Right lobe of liver (tissue), 6 donors: Measurements from ENCODE around the gene NAT10. TPM values are rescaled to one million over a fixed set of nuclear protein-coding genes. Genes with fewer than 3 reads are reported as not detected.
"Not testable (repeated sequence)": the region's sequence is repeated elsewhere in the genome, so short reads cannot be mapped to it uniquely, and the experiment has no call there.

Experiments used
- ATAC-seq, 4 donors: fragments of 200-7000 bp; cut with Tn5 transposase; one replicate each; pipeline ENCODE4 v1.9.1; 2020; ENCODE audit warnings: mild to moderate bottlenecking in 4 of 4, moderate library complexity in 4 of 4
- DNase-seq, 3 donors: peaks; one replicate each; pipeline ENCODE4 v3.0.0-alpha.2; 2020
- H3K27ac ChIP-seq, 3 donors: fragments of 200-600 bp; one replicate each; pipeline ENCODE4 v1.8.0; 2022
- H3K27me3 ChIP-seq, 2 donors: fragments of 200-600 bp; one replicate each; pipeline ENCODE4 v1.8.0; 2022
- H3K36me3 ChIP-seq, 4 donors: fragments of 200-600 bp; sonication (generic) in 1 of 4; one replicate each; pipeline versions ENCODE4 v1.5.1 to v1.8.0; 2017 to 2022; ENCODE audit warnings: control low read depth in 1 of 4
- H3K4me1 ChIP-seq, 4 donors: fragments of 200-600 bp; sonication (generic) in 1 of 4; one replicate each; pipeline versions ENCODE4 v1.5.1 to v1.8.0; 2017 to 2022; ENCODE audit warnings: control low read depth in 1 of 4
- H3K4me3 ChIP-seq, 3 donors: fragments of 200-600 bp; one replicate each; pipeline ENCODE4 v1.8.0; 2022
- H3K9me3 ChIP-seq, 4 donors: fragments of 200-600 bp; sonication (generic) in 1 of 4; one replicate each; pipeline versions ENCODE4 v1.5.1 to v1.8.0; 2017 to 2022; ENCODE audit warnings: control low read depth in 1 of 4
- POLR2A ChIP-seq: fragments of 450-650 bp; IDR thresholded peaks from one replicate; pipeline ENCODE4 v1.6.1; 2017; ENCODE audit warnings: antibody characterized with exemption, mild to moderate bottlenecking
- WGBS: methylation state at CpG from one replicate; pipeline ENCODE4 v1.1.6; 2018; ENCODE audit warnings: low coverage, low lambda C conversion rate; ENCODE audit not compliant: insufficient coverage; ENCODE audit errors: missing lambda C conversion rate; 5-methylcytosine and 5-hydroxymethylcytosine counted together
- intact Hi-C, 2 donors: fragments of 100-400 bp; cut with DNase I; formaldehyde crosslinking; loops; one replicate each; pipeline versions ENCODE4 v1.11.2 to v1.14.1; 2022
- total RNA-seq, 6 experiments: library from RNA; depleted of rRNA in 2 of 6; stranded (reverse); fragments of >200 nt in 2 of 6; fragmentation: NEBNext Ultra II Directional in 3 of 6; extraction: Animal tissue kit (Norgen Biotek cat#: 25700) in 3 of 6; gene quantifications; one replicate each; pipeline versions ENCODE4 v1.1.0 to v1.2.4, GENCODE V29; 2016 to 2023
- TF ChIP-seq, protein P1 (sequence below), 4 donors: fragments of 200-600 bp in 3 of 4; fragments of 450-650 bp in 1 of 4; IDR thresholded peaks; one replicate each; pipeline versions ENCODE4 v1.5.1 to v1.8.0; 2016 to 2022; ENCODE audit warnings: antibody characterized with exemption in 4 of 4, mild to moderate bottlenecking in 2 of 4
- donor health status: DM: no; HTN: yes; CAD: no.
- donor health status: DM: no; HTN: no; CAD: no.
- donor health status: DM: no; HTN: no; CAD: no.
- donor health status: DM: no; HTN: yes; CAD: no.
- donor health status: DM: no; HTN: yes; CAD: no.

Gene NAT10
- total RNA-seq, 6 experiments from 2014 or later: 11.9 to 22.9 (median 19.1) TPM

DNA sequence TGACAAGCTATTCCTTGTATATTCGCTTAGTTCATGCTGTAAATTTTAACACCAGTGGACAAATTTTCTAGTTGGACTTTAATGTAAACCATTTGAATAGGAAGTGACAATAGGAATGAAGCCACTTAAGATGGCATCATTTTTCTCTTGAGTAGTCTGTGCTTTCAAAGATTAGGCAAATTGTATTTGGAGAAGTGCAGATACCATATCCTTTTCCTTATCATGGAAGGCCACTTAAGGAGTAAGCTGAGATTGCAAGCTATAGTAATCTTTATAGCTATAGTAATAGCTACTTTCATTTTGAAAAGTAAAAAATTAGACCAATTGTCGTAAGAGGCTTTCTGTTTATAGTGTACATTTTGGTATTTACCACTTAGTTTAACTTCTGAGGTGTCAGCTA, 41.1 kb upstream of the NAT10 start:
- DNase-seq (no peak), ATAC-seq (no peak)
- Histone ChIP-seq H3K27ac (no peak overlapping the region), H3K27me3 (no peaks in the 10 kb centered on the region), H3K4me1 (peaks cover 0 to 16% (median 8%) of the 10 kb centered on the region in 4 donors), H3K36me3 (peaks cover 0 to 9% (median 3%) of the 10 kb centered on the region in 4 donors), H3K4me3 (no peak overlapping the region), H3K9me3 (no peaks in the 10 kb centered on the region)
- 85% methylated on average over 2 of the region's 2 CpGs for WGBS
- TF ChIP-seq, protein P1, sequence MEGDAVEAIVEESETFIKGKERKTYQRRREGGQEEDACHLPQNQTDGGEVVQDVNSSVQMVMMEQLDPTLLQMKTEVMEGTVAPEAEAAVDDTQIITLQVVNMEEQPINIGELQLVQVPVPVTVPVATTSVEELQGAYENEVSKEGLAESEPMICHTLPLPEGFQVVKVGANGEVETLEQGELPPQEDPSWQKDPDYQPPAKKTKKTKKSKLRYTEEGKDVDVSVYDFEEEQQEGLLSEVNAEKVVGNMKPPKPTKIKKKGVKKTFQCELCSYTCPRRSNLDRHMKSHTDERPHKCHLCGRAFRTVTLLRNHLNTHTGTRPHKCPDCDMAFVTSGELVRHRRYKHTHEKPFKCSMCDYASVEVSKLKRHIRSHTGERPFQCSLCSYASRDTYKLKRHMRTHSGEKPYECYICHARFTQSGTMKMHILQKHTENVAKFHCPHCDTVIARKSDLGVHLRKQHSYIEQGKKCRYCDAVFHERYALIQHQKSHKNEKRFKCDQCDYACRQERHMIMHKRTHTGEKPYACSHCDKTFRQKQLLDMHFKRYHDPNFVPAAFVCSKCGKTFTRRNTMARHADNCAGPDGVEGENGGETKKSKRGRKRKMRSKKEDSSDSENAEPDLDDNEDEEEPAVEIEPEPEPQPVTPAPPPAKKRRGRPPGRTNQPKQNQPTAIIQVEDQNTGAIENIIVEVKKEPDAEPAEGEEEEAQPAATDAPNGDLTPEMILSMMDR (IDR thresholded peaks at IDR 0.05): no peak
- no peak for TF ChIP-seq POLR2A
- intact Hi-C loops: no loop called here

DNA sequence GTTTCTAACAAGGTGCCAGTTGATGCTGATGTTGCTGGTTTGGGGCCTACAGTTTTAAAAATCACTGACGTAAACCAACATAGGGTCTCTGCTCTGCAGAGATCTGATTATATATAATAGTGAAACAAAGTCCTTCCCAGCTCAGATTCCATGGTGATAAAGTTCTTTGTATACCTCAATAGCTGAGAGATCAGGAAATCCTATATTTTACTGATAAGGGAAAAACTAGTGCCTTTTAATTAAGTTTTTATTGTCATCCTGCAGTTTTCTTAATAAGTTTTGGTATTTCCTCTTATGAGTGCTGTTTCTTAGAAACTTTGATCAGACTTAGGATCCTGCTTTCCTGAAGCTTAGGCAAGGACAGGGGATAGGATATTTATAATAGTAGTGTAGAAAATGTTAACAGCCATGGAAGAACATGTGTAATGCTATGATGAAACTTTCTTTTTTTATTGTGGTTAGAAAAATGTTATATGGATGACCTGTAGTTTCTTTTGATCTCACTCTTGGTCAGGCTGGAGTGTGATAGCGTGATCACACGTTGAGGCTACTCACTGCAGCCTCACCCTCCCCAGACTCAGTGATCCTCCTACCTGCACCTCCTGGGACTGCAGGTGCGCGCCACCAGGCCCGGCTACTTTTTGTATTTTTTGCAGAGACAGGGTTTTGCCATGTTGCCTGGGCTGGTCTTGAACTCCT, 39.8 kb upstream of the NAT10 start:
- H3K4me3 ChIP-seq: no peak overlapping the region
- H3K9me3 ChIP-seq: no peaks in the 10 kb centered on the region
- no peaks in the 10 kb centered on the region for H3K27me3 ChIP-seq
- H3K27ac ChIP-seq: no peak overlapping the region
- TF ChIP-seq, protein P1 (IDR thresholded peaks at IDR 0.05): no peak
- TF ChIP-seq POLR2A: no peak
- 83% methylated on average over 6 of the region's 6 CpGs for WGBS
- DNase-seq (no peak), ATAC-seq (no peak)
- peaks cover 0 to 13% (median 7%) of the 10 kb centered on the region in 4 donors for H3K4me1 ChIP-seq
- intact Hi-C loops: no loop called here
- H3K36me3 ChIP-seq: peaks cover 0 to 9% (median 2%) of the 10 kb centered on the region in 4 donors

DNA sequence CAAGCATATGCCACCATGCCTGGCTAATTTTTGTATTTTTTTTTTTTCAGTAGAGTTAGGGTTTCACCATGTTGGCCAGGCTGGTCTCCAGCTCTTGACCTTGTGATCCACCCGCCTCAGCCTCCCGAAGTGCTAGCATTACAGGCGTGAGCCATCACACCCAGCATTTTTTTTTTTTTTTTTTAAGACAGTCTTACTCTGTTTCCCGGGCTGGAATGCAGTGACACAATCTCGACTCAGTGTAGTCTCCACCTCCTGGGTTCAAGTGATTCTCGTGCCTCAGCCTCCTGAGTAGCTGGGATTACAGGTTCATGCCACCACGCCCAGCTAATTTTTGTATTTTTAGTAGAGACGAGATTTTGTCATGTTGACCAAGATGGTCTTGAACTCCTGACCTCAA, 38.7 kb upstream of the NAT10 start:
- ATAC-seq, H3K36me3 ChIP-seq, intact Hi-C loops, H3K27me3 ChIP-seq, H3K4me3 ChIP-seq, H3K27ac ChIP-seq, H3K9me3 ChIP-seq, DNase-seq: not testable (repeated sequence)
- WGBS: 87% methylated on average over 6 of the region's 8 CpGs
- H3K4me1 ChIP-seq: peaks cover 0 to 13% (median 7%) of the 10 kb centered on the region in 4 donors

DNA sequence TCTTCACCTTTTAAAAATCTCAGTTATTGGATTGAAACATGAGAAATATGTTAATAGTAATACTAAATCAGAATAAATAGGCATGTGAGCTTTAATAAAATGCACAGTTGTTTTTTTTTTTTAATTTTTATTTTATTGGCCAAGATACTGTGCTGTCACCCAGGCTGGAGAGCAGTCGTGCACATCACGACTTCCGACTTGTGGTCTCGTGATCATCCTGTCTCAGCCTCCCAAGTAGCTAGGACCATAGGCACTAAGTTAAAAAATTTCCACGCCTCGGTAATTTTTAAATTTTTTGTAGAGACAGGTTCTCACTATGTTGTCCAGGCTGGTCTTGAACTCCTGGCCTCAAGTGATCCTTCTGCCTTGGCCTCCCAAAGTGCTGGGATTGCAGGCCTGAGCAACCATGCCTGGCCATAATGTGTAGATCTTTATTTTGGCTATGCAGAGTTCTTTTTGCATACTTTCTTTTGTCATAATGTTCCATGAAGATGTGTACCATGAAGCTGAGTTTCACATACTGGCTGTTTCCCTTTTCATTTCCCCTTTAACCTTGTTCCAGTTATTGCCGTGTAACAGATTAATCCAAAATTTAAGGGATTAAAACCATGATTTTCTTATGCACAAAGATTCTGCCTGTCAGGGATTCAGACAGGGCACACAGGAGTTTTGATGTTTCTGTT, 37.9 kb upstream of the NAT10 start:
- Histone ChIP-seq H3K9me3 (no peaks in the 10 kb centered on the region), H3K27ac (no peak overlapping the region), H3K27me3 (no peaks in the 10 kb centered on the region), H3K36me3 (peaks cover 0 to 15% (median 2%) of the 10 kb centered on the region in 4 donors), H3K4me1 (peaks cover 0 to 13% (median 7%) of the 10 kb centered on the region in 4 donors), H3K4me3 (no peak overlapping the region)
- ATAC-seq (no peak), DNase-seq (no peak)
- 61% methylated on average over 7 of the region's 7 CpGs for WGBS
- intact Hi-C loops: no loop called here
- no peak for TF ChIP-seq POLR2A
- TF ChIP-seq, protein P1 (IDR thresholded peaks at IDR 0.05): no peak

DNA sequence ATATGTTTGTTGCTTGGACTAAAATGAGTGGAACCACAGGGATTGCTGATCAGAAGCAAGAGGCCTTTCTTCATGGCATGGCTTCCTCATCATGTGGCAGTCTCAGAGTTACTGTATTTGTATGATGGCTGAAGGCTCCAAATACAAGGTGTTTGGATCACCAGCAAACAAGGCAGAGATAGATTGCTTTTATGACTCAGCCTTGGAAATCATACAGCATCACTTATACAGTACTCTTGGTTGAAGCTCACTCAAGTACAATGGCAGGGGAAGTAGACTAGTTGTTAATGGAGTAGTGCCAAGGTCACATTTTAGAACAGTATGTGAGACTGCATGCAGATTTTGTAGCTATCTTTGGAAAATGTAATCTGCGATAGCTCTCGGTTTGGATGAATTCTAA, 37.3 kb upstream of the NAT10 start:
- Histone ChIP-seq H3K4me3 (no peak overlapping the region), H3K9me3 (no peaks in the 10 kb centered on the region), H3K36me3 (peaks cover 0 to 20% (median 5%) of the 10 kb centered on the region in 4 donors), H3K27me3 (no peaks in the 10 kb centered on the region), H3K4me1 (peaks cover 0 to 13% (median 7%) of the 10 kb centered on the region in 4 donors), H3K27ac (no peak overlapping the region)
- WGBS: 35% methylated on average over 2 of the region's 2 CpGs
- DNase-seq (no peak), ATAC-seq (peak; percentile 58 to 70 (median 66))
- intact Hi-C loops: no loop called here
- no peak for TF ChIP-seq POLR2A
- TF ChIP-seq, protein P1 (IDR thresholded peaks at IDR 0.05): no peak

DNA sequence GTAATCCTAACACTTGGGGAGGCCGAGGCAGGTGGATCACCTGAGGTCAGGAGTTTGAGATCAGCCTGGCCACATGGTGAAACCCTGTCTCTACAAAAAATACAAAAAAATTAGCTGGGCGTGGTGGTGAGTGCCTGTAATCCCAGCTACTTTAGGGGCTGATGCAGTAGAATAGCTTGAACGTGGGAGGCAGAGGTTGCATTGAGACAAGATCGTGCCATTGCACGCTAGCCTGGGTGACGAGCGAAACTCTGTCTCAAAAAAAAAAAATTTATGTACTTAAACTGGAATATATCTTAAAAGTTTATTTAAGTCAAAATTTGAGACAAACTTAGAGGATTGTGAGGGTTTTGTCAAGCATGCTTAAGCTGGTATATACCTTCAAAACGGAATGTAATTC, 34.1 kb upstream of the NAT10 start:
- ATAC-seq, H3K27ac ChIP-seq, H3K4me1 ChIP-seq, H3K27me3 ChIP-seq, intact Hi-C loops, H3K4me3 ChIP-seq, DNase-seq, H3K9me3 ChIP-seq: not testable (repeated sequence)
- 87% methylated on average over 7 of the region's 8 CpGs for WGBS
- H3K36me3 ChIP-seq: peaks cover 0 to 42% (median 17%) of the 10 kb centered on the region in 4 donors
